A172 (cell line): Measurements from ENCODE around the gene EIF4E3. TPM values are rescaled to one million over a fixed set of nuclear protein-coding genes. Genes with fewer than 3 reads are reported as not detected.
A peak's percentile ranks its signal among the peaks of the same experiment; 100 is the strongest.

Experiments used
- DNase-seq: peaks from one replicate; pipeline ENCODE4 v3.0.0-alpha.2; 2015; ENCODE audit warnings: low spot score
- total RNA-seq: library from RNA; depleted of rRNA; stranded (reverse); fragments of >200 nt; shearing (Covaris generic); gene quantifications from 2 replicates; pipeline ENCODE4 v1.2.3, GENCODE V29; 2014

EIF4E3 gene
- total RNA-seq, 1 experiment from 2014 or later, result 1.6 TPM

DNA sequence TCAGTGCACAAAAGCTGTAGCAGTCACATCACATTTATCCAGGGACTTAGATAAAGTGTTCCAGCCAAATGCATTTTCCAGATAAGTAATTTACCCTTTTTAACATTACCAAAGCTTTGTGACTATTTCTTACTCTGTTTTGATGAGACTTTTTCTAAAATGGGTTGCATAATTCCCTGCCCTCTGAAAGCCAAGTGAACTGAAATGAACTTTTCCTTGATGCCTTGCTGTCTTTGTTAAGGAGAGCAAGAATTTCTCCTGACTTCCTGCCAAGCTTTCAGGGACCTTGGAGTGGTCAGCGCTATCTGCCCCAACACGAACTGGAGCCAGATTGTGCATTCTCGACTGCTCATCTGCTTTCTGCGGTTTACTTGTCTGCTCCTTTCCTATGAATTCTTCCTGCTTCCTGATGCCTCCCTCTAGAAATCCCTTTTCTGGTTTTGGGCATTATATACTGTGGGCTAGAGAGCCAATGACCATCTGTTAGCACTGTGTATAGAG, 34.8 kb downstream of the EIF4E3 start:
- DNase-seq, result peak; percentile 49

DNA sequence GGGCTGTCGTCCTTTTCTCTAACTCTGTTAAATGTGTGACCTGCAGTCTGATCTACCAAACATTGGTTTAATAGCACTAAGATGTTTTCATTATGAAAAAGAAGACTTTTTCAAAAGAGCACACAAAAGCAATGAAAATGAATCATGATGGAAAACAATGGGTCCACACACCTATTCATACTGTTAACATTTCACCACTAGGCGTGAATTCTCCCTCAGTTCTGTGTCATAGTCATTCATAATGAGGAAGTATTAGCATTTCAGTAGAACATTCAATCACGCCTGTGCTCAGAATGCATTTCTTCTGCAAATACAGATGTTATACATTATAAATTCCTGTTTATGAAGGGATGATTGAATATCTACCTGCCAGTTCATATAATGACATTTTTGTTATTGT, 35.9 kb downstream of the EIF4E3 start:
- DNase-seq, result no peak

DNA sequence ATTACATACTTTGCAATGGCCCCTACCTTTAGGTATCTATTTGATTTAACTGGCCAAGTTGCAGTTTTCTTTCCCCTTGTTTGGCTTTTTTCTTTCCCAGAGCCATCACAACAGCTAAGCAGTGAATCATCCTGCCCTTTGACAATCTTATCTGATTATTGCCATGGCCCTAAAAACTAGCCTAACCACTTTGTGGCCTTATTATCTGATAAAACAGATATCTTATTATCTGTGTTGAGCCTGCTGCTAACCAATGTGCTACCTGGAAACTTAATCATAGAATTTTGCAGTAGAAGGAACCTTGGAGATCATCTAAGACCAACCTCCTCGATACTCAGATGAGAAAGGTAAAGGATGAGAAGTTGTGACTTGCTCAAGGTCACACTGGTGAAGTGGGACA, 37.1 kb downstream of the EIF4E3 start:
- DNase-seq, result peak; percentile 26

DNA sequence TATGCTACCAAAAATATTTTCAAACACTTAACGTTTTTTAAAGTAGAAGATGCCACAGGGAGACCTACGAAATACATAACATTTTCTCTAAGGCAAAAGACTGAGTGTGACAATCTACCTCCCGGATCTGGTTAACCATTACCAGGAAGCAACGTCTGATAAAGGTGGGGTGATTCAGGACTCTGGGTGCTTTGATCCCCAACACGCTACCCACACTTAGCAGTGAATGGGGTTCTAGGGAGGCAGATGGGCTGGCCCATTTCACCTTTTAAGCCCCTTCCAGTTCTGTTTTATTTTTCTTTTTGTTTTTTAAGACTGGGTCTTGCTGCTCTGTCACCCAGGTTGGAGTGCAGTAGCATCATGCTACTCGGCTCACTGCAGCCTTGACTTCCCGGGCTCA, 39.5 kb downstream of the EIF4E3 start:
- DNase-seq, result no peak

DNA sequence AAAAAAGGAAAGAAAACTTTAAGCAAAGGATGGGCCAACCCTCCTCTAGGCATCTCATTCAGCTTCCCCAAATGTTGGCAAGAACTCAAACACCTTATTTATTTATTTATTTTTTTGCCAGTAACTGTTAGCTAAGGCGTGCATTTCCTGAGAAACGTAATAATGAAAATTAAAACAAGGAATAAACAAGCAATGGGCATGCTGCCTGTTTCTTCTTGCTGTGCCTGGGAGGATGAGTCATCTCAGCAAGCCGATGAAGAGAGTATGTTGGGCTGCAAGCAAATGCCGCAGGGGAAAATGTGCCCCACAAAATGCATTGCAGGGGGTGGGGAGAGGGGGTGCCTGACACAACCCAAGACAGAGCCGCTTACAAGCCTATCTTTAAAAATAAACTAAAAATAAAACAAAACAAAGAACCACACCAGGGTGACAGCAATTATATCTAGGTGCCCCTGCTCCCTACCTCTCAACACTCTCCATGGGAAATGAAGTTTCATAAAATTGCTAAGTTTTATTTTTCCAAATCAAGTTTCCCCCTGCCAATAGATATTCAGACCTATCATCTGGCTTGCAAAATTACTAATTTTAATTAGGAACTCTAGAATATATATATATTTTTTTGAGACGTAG, 40.3 kb downstream of the EIF4E3 start:
- peak; percentile 57 for DNase-seq

DNA sequence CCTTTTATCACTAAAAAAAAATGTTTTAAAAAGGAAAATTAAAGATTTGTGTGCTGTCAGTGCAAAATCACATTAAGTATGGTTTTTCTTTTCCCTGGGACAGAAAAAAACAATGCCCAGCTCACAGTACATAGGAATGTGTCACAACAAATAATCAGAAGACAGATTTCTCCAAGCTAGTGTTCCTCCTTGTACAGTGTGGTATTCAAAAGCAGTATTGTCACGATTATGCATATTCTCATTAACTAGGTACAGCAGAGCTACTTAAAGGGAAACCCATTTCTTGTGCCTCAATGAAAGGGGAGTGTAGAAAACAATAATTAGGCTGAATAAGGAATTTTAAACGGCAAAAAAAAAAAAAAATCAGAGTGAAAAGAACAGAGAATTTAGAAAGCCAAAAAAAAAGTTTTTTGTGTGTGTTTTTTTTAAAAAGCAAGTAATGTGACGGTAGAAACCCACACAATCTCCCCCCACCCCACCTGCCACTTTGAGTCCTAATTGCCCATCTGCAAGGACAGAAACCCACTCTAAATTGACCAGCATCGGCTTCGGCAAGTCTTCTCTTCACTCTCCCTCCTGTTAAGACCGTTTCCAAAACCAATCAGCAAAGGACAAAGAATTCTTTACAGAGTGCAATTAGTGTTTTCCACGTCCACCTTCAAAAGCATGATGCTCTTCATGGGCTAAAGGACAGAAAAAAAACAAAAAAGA, 41.0 kb downstream of the EIF4E3 start:
- DNase-seq, result no peak

GRCh38 chr3:71681224-71681668, 44.0 kb downstream of the EIF4E3 start:
- DNase-seq, result peak; percentile 41

- DNase-seq, result peak; percentile 17
Measured at GRCh38 chr3:71680603-71681002, 44.6 kb downstream of the EIF4E3 start.

DNA sequence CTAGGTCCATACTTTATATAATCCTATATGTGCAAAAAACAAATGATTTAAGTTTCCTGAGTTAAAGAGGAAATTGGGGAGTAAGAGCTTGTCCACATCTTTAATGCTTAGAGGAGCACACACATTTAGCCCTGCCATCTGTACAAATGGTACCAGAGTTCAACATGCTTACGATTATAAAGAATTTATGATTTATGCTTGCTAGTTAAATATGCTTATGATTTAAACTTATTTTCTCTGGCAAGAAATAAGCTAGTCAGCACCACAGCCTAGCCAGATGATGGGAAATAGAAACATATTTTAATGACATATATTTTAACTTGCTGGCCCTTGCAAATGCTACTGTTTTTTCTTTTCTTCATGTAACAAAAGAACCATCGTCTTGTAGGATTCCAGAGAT, 48.3 kb downstream of the EIF4E3 start:
- DNase-seq, result no peak

- DNase-seq, result no peak
Measured at GRCh38 chr3:71673486-71673885, 51.7 kb downstream of the EIF4E3 start.

DNA sequence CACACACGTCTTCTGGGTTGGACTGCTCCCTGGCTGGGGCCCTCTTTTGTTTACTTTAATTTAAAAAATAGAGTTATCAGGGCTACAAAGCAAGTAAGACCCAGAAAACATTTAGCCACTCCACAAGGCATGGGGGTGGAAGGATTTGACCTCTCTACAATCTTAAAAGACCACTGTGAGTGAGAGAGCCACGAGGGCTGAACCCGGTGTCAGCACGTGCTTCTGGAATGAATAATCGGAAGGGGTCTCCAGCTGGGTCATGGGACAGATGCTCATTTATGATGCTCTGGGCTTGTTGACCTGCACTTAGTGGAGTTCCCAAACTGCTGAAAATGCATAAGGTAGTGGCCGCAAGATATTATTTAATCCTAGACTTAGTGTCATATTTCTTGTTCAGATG, 52.4 kb downstream of the EIF4E3 start:
- DNase-seq, result no peak

DNA sequence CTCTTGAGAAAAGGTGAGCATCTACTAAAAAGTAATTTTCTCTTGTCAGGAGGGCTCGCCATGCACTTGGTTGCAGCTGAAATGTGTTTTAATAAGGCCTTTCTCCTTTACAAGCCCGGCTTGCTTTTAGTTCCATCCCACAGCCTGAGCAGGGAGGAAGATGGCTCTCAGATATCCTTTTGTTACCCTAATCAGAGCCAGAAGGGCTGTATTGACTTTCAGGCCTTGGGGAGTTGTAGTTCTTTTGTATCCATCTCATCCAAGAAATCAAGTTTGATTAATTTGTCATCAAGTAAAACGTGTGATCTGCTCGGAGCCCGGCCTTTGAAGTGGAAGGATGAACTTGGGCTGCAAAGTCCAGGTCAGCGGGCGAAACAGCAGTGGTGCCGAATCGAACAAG, 52.9 kb downstream of the EIF4E3 start:
- no peak for DNase-seq

DNA sequence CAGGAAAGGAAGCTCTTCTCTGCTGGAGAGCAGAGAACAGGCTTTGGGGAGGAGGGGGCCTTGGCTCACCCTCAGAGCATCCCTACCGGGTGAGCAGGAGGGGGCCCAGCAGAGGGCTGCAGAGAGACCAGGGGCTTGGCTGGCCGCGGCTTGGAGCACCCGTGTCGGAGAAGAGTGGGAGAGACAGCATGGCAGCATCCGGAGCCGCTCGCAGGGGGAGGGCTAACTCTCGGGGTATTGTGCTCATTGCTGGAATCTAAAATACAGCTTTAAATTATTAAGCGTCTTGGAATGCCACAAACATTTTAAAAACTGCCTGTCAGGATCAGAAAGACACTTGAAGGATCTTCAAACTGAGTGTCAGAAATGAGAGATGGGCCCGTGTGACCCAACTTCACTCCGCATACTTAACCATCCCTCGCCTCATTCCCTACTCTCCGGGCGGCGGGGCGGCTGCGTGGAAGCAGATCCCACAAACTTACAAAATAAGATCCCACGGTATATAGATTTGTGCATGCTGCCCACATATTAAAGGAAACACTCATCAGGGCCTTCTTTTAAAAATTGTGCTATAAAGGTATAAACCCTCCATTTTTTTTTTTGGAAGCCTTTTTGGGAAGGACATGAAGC, 53.9 kb downstream of the EIF4E3 start:
- no peak for DNase-seq

- DNase-seq, result no peak
Measured at GRCh38 chr3:71662568-71662967, 62.6 kb downstream of the EIF4E3 start.

- no peak for DNase-seq
Measured at GRCh38 chr3:71662056-71662455, 63.1 kb downstream of the EIF4E3 start.

DNA sequence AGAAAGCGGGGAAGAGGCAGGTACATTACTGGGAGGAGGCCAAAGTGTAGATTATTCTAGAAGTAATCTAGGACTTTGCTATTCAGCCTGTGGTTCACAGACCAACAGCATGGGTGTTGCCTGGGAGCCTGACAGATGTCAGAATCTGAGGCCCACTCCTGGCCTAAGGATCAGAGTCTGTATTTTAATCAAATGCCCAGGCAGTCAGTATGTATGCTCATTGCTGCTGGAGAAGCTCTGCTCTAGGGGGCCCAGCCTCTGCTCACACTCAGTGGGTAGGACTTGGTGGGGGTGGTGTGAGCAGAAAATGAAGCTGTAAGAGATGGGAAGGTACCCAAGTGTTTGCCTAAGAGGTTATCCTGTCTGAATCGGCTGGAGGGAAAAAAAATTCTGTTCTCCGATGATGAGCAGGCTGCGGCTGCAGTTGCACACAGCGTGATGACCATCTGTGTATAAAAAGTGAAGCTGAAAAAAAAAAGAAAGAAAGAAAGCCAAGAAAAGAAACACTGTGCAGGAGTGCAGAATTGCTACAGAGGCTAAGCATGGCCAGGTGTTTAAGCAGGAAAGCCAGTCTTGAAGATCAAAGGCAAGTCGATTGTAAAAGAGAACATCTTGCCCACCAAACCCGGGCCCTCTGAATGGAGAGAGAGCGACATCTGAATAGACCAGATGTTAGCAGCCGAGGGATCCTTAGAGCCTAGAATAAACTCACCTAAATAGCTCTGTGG, 65.2 kb downstream of the EIF4E3 start:
- no peak for DNase-seq

DNA sequence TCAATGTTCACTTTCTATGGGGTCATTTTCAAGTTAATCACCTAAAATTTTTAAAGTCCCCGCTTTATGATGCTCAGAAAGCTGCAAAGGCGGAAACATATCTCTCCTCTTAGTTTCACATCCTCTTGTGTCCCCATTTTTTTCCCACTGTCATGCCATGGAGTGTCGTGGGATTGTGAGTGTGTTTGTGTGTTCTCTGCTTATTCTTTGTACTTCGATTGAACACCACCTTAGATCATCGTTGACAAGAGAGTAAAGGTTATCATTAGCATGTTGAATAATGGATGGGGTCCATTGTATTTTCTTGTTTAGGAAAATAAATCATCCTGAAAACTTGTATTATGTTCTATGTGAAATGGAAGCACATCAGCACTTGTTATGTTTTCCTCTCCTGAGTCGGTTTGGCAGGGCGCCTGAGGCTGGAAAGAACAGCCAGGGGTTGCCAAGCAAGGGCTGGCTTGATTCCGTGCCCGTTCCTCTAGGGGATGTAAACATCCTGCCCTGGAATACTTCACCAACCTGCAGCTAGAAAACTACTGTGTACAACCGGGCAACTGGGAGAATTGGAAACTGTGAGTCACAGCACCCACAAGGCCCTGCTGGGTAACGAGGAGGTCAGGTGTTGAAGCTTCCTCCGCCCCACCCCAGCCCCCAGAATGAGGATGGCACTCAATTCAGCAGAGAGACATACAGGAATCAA, 67.2 kb downstream of the EIF4E3 start:
- DNase-seq, result peak; percentile 91

- DNase-seq, result no peak
Measured at GRCh38 chr3:71655061-71655460, 70.1 kb downstream of the EIF4E3 start.

DNA sequence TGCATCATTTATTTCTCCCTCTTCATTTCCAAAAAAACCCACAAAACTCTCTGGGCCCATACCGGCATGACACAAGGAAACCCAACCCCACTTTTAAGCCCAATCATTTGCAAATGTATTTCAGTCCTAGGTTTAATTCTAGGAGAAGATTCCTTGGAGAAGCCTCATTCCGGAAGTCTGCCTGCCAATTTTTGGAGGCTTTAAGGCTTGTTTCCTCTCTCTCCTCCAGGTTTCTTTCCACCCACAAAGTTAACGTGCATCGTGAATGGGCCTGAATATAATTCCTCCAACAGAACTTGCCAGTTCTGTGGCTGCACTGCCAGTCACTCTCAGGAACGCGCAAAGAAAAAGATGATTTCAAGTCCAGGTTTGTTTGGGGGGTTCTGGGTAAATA, 71.8 kb downstream of the EIF4E3 start:
- DNase-seq, result no peak

DNA sequence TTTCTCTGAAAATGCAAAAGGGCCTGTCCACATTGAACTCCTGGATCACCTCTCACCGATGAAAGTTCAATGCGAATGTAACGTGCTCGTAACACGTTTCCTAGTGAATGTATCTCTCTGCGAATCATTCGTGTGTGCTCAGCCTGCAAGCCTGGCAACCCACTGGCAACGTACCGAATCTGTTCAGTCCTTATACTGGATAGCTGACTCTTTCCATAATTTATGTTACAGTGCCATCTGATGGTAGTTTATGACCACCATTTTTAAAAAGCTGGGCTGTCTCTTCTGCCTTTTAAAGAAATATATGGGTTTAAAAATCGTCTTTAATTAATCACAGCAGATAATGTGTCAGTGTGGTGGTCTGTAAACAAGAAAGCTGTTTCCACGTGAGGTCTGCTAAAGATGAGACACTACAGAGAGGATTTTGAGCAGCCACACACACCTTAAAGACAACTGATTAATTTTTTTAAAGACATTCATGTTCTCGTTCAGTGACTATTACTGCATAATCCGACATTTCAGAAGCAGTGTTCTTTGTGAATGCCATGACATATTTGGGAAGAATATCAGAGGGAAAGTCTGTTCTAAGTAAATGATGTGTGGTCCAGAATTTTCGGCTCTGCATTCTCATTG, 72.3 kb downstream of the EIF4E3 start:
- peak; percentile 52 for DNase-seq

DNA sequence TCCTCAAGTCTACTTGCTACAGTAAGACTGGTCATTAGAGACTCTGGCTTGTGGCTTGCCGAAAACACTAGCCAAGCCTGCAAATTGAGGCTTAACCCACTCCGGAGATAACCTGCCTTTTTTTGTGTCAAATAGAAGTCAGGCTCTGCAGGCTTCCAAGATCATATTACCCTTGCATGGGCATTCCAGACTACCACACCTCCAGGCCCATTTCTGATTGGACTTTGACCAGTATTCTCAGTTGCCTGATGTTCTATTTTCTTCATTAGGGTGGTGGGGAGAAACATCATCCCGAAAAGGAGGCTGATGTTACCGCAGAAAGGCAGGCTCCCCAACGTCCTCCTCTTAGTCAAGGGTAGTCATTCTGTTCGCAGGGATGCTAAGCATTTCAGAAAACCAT, 73.6 kb downstream of the EIF4E3 start:
- no peak for DNase-seq
